Body of pancreas (tissue), 4 donors: ENCODE measurements around the gene PTPRN2.

ENCODE experiments used
- CTCF ChIP-seq, 7 experiments: fragments of 450-650 bp in 4 of 7; fragments of 200-600 bp in 3 of 7; sonication (generic) in 3 of 7; IDR thresholded peaks; one replicate each; pipeline ENCODE4 v1.5.1; 2016 to 2019; ENCODE audit warnings: antibody characterized with exemption in 7 of 7
- POLR2A ChIP-seq, 3 donors: fragments of 450-650 bp; IDR thresholded peaks; one replicate each; pipeline ENCODE4 v1.6.1; 2016; ENCODE audit warnings: antibody characterized with exemption in 3 of 3, mild to moderate bottlenecking in 2 of 3

DNA sequence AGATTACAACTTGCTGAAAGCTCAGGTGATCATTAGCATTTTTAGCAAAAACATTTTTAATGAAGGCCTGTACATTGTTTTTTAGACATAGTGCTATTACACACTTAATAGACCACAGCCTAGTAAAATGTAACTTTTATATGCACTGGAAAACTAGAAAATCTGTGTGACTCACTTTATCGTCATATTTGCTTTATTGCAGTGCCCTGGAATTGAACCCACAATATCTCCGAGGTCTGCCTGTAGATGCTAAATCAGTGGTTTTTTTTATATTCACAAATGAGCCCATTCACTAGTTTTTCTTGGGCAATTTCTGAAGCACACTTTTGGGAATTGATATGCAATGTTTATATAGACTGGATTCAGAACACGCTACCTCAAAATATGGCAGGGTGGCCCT lies 105.1 kb downstream of the PTPRN2 start:
- TF ChIP-seq CTCF (IDR thresholded peaks at IDR 0.05) (no peak), POLR2A (IDR thresholded peaks at IDR 0.05) (no peak)
